DND-41 (cell line): ENCODE data around the gene NTM.

ENCODE experiments used
- ATAC-seq: fragments of 200-7000 bp; cut with Tn5 transposase; 3 replicates; pipeline ENCODE4 v1.9.1; 2021; ENCODE audit warnings: low read depth; ENCODE audit not compliant: insufficient read depth
- DNase-seq: peaks from one replicate; pipeline ENCODE4 v3.0.0-alpha.2; 2020
- H2AFZ ChIP-seq: 2 replicates; pipeline ENCODE4 v1.6.0; 2012; ENCODE audit warnings: low read depth, low read length
- H3K27ac ChIP-seq: 2 replicates; pipeline ENCODE4 v1.5.1; 2012; ENCODE audit warnings: low read length, inconsistent platforms
- H3K27me3 ChIP-seq: fragments of 200-600 bp; sonication (generic); 2 replicates; pipeline ENCODE4 v1.6.0; 2012; ENCODE audit warnings: low read length, mild to moderate bottlenecking, inconsistent platforms; ENCODE audit not compliant: insufficient read depth, poor library complexity
- H3K36me3 ChIP-seq: 2 replicates; pipeline ENCODE4 v1.5.1; 2012; ENCODE audit warnings: low read length, inconsistent platforms; ENCODE audit not compliant: insufficient read depth
- H3K4me1 ChIP-seq: 2 replicates; pipeline ENCODE4 v1.5.1; 2012; ENCODE audit warnings: mild to moderate bottlenecking, low read length; ENCODE audit not compliant: insufficient read depth
- H3K4me2 ChIP-seq: 2 replicates; pipeline ENCODE4 v1.6.0; 2012; ENCODE audit warnings: mild to moderate bottlenecking, moderate library complexity, low read length, inconsistent platforms; ENCODE audit not compliant: insufficient read depth
- H3K4me3 ChIP-seq, 2 experiments: fragments of 200-600 bp in 1 of 2; shearing (Covaris generic) in 1 of 2; 2 replicates each; pipeline ENCODE4 v1.5.1; 2012 to 2016; ENCODE audit warnings: inconsistent platforms in 2 of 2, low read length in 2 of 2, mild to moderate bottlenecking in 2 of 2, low read depth in 1 of 2, moderate library complexity in 1 of 2
- H3K79me2 ChIP-seq: 2 replicates; pipeline ENCODE4 v1.6.0; 2012; ENCODE audit warnings: low read length, inconsistent platforms; ENCODE audit not compliant: insufficient read depth
- H3K9ac ChIP-seq: 2 replicates; pipeline ENCODE4 v1.6.0; 2012; ENCODE audit warnings: low read depth, mild to moderate bottlenecking, inconsistent platforms, low read length, moderate library complexity
- H3K9me3 ChIP-seq: 2 replicates; pipeline ENCODE4 v1.5.1; 2012; ENCODE audit warnings: low read length, moderate library complexity, mild to moderate bottlenecking, inconsistent platforms; ENCODE audit not compliant: insufficient read depth, severe bottlenecking
- H4K20me1 ChIP-seq: 2 replicates; pipeline ENCODE4 v1.6.0; 2012; ENCODE audit warnings: low read length; ENCODE audit not compliant: insufficient read depth
- EZH2 ChIP-seq: IDR thresholded peaks from 3 replicates; pipeline ENCODE4 v1.6.1; 2012; ENCODE audit warnings: borderline replicate concordance, low read depth, mild to moderate bottlenecking, moderate library complexity, low read length, inconsistent platforms; ENCODE audit not compliant: severe bottlenecking
- TF ChIP-seq, protein P1 (sequence below): IDR thresholded peaks from 2 replicates; pipeline ENCODE4 v1.5.1; 2012; ENCODE audit warnings: borderline replicate concordance, low read length, moderate library complexity, mild to moderate bottlenecking; ENCODE audit not compliant: poor library complexity, severe bottlenecking; ENCODE audit errors: extremely low read depth

NTM gene

DNA sequence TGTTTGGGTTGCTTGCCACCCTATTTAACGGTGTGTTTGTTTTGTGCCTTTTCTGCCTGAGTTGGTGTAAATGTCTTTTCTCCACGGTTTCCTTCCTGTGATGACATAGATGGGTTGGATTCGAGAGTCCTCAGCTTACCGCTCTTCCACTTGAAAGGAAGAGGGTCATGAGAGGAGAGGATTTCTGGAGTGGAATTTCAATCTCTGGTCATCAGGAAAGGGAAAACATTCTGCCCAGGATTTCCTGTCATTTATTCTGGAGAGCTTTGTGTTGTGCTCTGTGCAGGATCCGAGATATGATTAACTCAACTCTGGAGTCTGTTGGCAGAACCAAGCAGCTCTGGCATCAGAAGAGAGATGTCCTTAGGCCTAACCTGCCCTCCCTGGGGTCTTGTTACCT lies 605.2 kb downstream of the NTM start:
- Histone ChIP-seq H4K20me1 (no peaks in the 10 kb centered on the region), H3K9me3 (no peaks in the 10 kb centered on the region), H2AFZ (no peak overlapping the region), H3K36me3 (no peaks in the 10 kb centered on the region), H3K79me2 (no peaks in the 10 kb centered on the region), H3K4me1 (no peaks in the 10 kb centered on the region), H3K27ac (no peak overlapping the region), H3K9ac (no peak overlapping the region), H3K4me3 (no peak overlapping the region), H3K4me2 (no peak overlapping the region), H3K27me3 (no peaks in the 10 kb centered on the region)
- DNase-seq (no peak), ATAC-seq (no peak)
- no peak for TF ChIP-seq EZH2
- TF ChIP-seq, protein P1, sequence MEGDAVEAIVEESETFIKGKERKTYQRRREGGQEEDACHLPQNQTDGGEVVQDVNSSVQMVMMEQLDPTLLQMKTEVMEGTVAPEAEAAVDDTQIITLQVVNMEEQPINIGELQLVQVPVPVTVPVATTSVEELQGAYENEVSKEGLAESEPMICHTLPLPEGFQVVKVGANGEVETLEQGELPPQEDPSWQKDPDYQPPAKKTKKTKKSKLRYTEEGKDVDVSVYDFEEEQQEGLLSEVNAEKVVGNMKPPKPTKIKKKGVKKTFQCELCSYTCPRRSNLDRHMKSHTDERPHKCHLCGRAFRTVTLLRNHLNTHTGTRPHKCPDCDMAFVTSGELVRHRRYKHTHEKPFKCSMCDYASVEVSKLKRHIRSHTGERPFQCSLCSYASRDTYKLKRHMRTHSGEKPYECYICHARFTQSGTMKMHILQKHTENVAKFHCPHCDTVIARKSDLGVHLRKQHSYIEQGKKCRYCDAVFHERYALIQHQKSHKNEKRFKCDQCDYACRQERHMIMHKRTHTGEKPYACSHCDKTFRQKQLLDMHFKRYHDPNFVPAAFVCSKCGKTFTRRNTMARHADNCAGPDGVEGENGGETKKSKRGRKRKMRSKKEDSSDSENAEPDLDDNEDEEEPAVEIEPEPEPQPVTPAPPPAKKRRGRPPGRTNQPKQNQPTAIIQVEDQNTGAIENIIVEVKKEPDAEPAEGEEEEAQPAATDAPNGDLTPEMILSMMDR = no peak

DNA sequence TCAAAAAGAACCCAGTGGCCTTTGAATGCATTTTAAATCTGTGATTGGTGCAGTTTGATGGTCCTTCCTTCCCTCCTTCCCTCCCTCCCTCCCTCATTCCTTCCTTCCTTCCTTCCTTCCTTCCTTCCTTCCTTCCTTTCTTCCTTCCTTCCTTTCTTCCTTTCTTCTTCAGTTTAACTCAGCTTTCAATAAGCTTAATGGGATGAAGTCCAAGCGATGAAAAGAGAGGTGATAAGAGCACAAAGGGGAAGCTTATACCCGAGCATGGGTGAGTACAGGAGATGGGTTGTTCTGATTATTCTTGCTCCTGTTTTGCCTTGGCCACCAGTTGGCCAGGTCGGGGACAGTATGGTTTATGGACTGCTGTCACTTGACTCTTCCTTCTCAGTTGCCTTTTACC lies 605.6 kb downstream of the NTM start:
- no peak overlapping the region for H3K4me3 ChIP-seq
- H3K27ac ChIP-seq = no peak overlapping the region
- TF ChIP-seq EZH2 = no peak
- TF ChIP-seq, protein P1 = no peak
- H3K9ac ChIP-seq = no peak overlapping the region
- H3K4me1 ChIP-seq = no peaks in the 10 kb centered on the region
- no peaks in the 10 kb centered on the region for H4K20me1 ChIP-seq
- no peaks in the 10 kb centered on the region for H3K9me3 ChIP-seq
- ATAC-seq (no peak), DNase-seq (no peak)
- H3K36me3 ChIP-seq = no peaks in the 10 kb centered on the region
- no peaks in the 10 kb centered on the region for H3K79me2 ChIP-seq
- no peaks in the 10 kb centered on the region for H3K27me3 ChIP-seq
- no peak overlapping the region for H2AFZ ChIP-seq
- H3K4me2 ChIP-seq = no peak overlapping the region

DNA sequence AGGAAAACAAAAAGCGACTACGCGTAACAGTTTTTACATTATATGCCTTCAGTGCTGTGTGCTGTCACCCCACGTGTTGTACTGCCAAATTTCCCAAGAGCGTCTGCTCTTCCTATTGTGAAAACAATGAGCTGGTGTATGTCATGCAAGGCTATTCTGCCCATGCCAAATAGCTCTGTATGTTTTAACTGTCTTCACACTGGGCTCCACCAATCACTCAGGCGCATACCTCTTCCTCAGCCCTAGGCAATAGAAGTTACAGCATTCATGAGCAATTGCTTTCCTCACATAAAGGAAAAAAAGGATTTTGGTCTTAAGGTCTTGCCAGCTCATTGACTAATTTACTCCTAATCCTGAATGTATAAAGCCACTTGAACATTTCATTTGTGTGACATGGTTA lies 606.8 kb downstream of the NTM start:
- Histone ChIP-seq H3K9ac (no peak overlapping the region), H3K36me3 (no peaks in the 10 kb centered on the region), H3K9me3 (no peaks in the 10 kb centered on the region), H3K27me3 (no peaks in the 10 kb centered on the region), H3K4me2 (no peak overlapping the region), H3K27ac (no peak overlapping the region), H3K79me2 (no peaks in the 10 kb centered on the region), H4K20me1 (no peaks in the 10 kb centered on the region), H3K4me3 (no peak overlapping the region), H2AFZ (no peak overlapping the region), H3K4me1 (no peaks in the 10 kb centered on the region)
- DNase-seq = no peak
- no peak for ATAC-seq
- TF ChIP-seq EZH2 = no peak
- TF ChIP-seq, protein P1 = no peak

DNA sequence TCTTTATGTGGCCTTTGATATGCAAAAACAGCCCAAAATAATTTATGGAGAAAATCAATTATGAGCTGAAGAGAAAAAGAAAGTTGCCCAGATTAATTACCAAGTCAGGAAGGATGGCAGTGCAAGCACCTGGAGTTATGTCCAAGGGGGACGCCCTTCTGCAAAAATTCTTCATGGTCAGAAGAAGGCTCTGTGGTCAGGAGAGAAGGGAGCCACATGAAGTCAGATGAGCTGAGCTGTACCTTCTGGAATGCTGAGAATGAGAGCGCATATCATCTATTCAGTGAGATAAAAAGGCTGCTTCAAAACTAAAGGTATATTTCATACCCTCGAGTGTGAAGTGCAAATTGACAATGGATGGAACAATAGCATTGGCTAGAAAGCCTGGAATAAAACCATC lies 607.4 kb downstream of the NTM start:
- no peaks in the 10 kb centered on the region for H3K4me1 ChIP-seq
- no peak for ATAC-seq
- no peak overlapping the region for H3K27ac ChIP-seq
- no peaks in the 10 kb centered on the region for H3K36me3 ChIP-seq
- H4K20me1 ChIP-seq = no peaks in the 10 kb centered on the region
- no peak overlapping the region for H3K4me3 ChIP-seq
- no peaks in the 10 kb centered on the region for H3K9me3 ChIP-seq
- no peak overlapping the region for H2AFZ ChIP-seq
- no peak for TF ChIP-seq EZH2
- TF ChIP-seq, protein P1 = no peak
- no peaks in the 10 kb centered on the region for H3K79me2 ChIP-seq
- no peak overlapping the region for H3K4me2 ChIP-seq
- no peak for DNase-seq
- no peaks in the 10 kb centered on the region for H3K27me3 ChIP-seq
- no peak overlapping the region for H3K9ac ChIP-seq
